OCI-LY3 (cell line): ENCODE results near the gene PPP2R3C.

Experiments
- CTCF ChIP-seq: fragments of 200-600, 300-600 bp; sonication (generic); IDR thresholded peaks from 2 replicates; pipeline ENCODE4 v1.5.1; 2014; ENCODE audit warnings: antibody characterized with exemption, low read length, low read depth
- EZH2phosphoT487 ChIP-seq: fragments of 200-600 bp; shearing (Covaris generic); IDR thresholded peaks from 2 replicates; pipeline ENCODE4 v1.6.1; 2018; ENCODE audit warnings: antibody characterized with exemption, mixed run types, low read depth

GRCh38 chr14:35112641-35113040 lies 9.1 kb downstream of the PPP2R3C start:
- no peak for TF ChIP-seq CTCF
- TF ChIP-seq EZH2phosphoT487: no peak
